ENCODE results near the gene ASIC3.

Gene ASIC3

GRCh38 chr7:151074817-151075661, 26.7 kb downstream of the ASIC3 start:
- no peak for DNase-seq

- no peak for DNase-seq
Observed at GRCh38 chr7:151075662-151075971, 27.3 kb downstream of the ASIC3 start.

- no peak for DNase-seq
Observed at GRCh38 chr7:151075978-151076426, 27.7 kb downstream of the ASIC3 start.

GRCh38 chr7:151076863-151077704, 28.8 kb downstream of the ASIC3 start:
- no peak for DNase-seq

- no peak for DNase-seq
Observed at GRCh38 chr7:151077705-151078232, 29.4 kb downstream of the ASIC3 start.

- DNase-seq, result no peak
Observed at GRCh38 chr7:151078233-151079040, 30.1 kb downstream of the ASIC3 start.

- no peak for DNase-seq
Observed at GRCh38 chr7:151079199-151079910, 31.0 kb downstream of the ASIC3 start.

GRCh38 chr7:151080067-151080521, 31.8 kb downstream of the ASIC3 start:
- no peak for DNase-seq

- peak; percentile 80 to 85 (median 82) for DNase-seq
Observed at GRCh38 chr7:151080522-151081169, 32.3 kb downstream of the ASIC3 start, which contains the start of gene FASTK. Gene FASTK (minus strand): TSS chr7:151080809. CDS start chr7:151080766, 43 bp downstream.

- DNase-seq, result no peak
Observed at GRCh38 chr7:151081170-151082101, 33.1 kb downstream of the ASIC3 start.

- DNase-seq, result no peak
Observed at GRCh38 chr7:151082141-151083070, 34.1 kb downstream of the ASIC3 start.

GRCh38 chr7:151083071-151083823, 34.9 kb downstream of the ASIC3 start, which contains the start of gene TMUB1:
Gene TMUB1 (minus strand): TSS chr7:151083493. CDS start chr7:151082563, 930 bp downstream.
- DNase-seq, result peak; percentile 78 to 87 (median 84)

GRCh38 chr7:151083824-151084160, 35.5 kb downstream of the ASIC3 start:
- DNase-seq, result no peak

GRCh38 chr7:151085329-151085690, 37.0 kb downstream of the ASIC3 start:
- no peak for DNase-seq

GRCh38 chr7:151085691-151086620, 37.6 kb downstream of the ASIC3 start, which contains the start of gene AGAP3:
Gene AGAP3 (plus strand): TSS chr7:151086475. CDS start chr7:151086742, 267 bp downstream.
- DNase-seq, result peak; percentile 38 to 62 (median 48)

- DNase-seq, result peak in 4 of 6 experiments; percentile 16 to 52 (median 36)
Observed at GRCh38 chr7:151086802-151087244, 38.5 kb downstream of the ASIC3 start.

Data from stimulated activated naive CD4-positive, alpha-beta T cell (primary cell).